ENCODE data around the gene SDK1. TPM values are rescaled to one million over a fixed set of nuclear protein-coding genes. Genes with fewer than 3 reads are reported as not detected.

The SDK1 gene
- total RNA-seq, 1 experiment from 2014 or later: 9.3 TPM

DNA sequence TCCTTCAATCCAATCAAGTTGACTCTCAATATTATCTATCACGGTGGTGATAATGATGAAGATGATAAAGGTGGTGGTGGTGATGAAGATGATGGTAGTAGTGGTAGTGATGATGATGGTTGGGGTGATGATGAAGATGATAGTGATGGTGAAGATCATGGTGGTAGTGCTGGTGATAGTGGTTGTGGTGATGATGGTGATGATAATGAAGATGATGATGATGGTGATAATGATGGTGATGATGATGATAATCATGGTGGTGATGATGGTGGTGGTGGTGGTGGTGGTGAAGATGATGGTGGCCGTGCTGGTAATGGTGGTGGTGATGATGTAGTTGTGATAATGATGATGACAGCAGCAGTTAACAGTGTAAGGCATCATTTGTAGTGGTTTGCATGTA is 29.8 kb upstream of the SDK1 start (continued):
- TF ChIP-seq, protein P1, sequence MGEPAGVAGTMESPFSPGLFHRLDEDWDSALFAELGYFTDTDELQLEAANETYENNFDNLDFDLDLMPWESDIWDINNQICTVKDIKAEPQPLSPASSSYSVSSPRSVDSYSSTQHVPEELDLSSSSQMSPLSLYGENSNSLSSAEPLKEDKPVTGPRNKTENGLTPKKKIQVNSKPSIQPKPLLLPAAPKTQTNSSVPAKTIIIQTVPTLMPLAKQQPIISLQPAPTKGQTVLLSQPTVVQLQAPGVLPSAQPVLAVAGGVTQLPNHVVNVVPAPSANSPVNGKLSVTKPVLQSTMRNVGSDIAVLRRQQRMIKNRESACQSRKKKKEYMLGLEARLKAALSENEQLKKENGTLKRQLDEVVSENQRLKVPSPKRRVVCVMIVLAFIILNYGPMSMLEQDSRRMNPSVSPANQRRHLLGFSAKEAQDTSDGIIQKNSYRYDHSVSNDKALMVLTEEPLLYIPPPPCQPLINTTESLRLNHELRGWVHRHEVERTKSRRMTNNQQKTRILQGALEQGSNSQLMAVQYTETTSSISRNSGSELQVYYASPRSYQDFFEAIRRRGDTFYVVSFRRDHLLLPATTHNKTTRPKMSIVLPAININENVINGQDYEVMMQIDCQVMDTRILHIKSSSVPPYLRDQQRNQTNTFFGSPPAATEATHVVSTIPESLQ (CRISPR knock-in tag; IDR thresholded peaks at IDR 0.05): no peak
- TF ChIP-seq, protein P2, sequence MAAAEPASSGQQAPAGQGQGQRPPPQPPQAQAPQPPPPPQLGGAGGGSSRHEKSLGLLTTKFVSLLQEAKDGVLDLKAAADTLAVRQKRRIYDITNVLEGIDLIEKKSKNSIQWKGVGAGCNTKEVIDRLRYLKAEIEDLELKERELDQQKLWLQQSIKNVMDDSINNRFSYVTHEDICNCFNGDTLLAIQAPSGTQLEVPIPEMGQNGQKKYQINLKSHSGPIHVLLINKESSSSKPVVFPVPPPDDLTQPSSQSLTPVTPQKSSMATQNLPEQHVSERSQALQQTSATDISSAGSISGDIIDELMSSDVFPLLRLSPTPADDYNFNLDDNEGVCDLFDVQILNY (CRISPR knock-in tag; IDR thresholded peaks at IDR 0.05): no peak

DNA sequence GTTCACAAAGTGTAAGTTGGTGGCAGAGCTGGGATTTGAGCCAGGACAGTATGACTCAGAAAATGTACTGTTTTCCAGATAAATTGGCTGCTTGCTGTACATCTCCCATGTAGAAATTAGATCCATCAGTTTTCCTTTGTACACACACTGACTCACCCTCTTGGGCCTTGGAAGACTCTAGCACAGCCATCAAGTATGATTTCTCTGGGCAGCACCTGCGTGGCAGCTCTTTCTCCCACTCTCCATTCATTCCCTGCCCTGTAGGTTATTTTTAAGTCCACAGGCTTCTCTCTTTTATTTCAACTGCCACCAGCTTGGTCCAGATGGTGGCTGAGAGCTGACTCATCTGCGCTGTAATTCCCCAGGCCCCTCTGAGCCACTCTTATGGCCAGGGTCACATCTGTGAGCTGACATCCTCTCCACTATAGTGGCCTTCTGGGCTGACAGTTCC is 28.3 kb upstream of the SDK1 start:
- ChIA-PET POLR2A (no interaction called here), CTCF (interaction anchor here (1.2 to 1.4 kb wide), 2 partner anchors 8 to 127 kb away, joined by 4 to 6 read pairs; no protein-coding TSS in a partner anchor)
- no peaks in the 10 kb centered on the region for H3K36me3 Mint-ChIP-seq
- no peaks in the 10 kb centered on the region for H3K4me1 Mint-ChIP-seq
- H3K27ac Mint-ChIP-seq: no peak overlapping the region
- H3K27me3 Mint-ChIP-seq (ENCODE audit: low read depth): no peaks in the 10 kb centered on the region
- H3K9me3 Mint-ChIP-seq: peaks cover 8% of the 10 kb centered on the region
- no peak for ATAC-seq
- DNase-seq (ENCODE audit: low spot score): no peak
- H3K4me3 Mint-ChIP-seq: no peak overlapping the region
- no peak for TF ChIP-seq MXD4 (CRISPR knock-in tag; IDR thresholded peaks at IDR 0.05; ENCODE audit: borderline replicate concordance)
- TF ChIP-seq GRHL2 (CRISPR knock-in tag; IDR thresholded peaks at IDR 0.05; ENCODE audit: insufficient replicate concordance, severe bottlenecking): no peak
- TF ChIP-seq, protein P3, sequence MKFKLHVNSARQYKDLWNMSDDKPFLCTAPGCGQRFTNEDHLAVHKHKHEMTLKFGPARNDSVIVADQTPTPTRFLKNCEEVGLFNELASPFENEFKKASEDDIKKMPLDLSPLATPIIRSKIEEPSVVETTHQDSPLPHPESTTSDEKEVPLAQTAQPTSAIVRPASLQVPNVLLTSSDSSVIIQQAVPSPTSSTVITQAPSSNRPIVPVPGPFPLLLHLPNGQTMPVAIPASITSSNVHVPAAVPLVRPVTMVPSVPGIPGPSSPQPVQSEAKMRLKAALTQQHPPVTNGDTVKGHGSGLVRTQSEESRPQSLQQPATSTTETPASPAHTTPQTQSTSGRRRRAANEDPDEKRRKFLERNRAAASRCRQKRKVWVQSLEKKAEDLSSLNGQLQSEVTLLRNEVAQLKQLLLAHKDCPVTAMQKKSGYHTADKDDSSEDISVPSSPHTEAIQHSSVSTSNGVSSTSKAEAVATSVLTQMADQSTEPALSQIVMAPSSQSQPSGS (CRISPR knock-in tag; IDR thresholded peaks at IDR 0.05; ENCODE audit: borderline replicate concordance, low read depth): no peak

DNA sequence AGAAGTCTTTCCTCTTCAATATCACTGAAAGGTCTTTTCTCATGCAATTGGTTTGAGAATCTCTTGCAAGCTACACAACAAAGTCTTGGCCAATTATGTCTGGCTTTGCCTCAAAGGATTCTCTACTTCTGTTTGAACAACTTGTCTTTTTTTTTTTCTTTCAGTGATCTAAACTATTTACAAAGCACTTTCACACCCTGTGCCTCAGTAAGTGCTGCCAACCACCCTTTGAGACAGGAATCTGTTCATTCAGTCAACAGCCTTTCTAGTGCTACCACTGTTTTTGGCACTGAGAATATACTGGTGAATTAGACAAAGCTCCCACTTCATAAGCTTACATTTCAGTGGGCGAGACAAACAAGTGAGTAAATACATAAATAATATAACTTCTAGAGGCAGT is 26.9 kb upstream of the SDK1 start:
- no peak for ATAC-seq
- no peak for DNase-seq (ENCODE audit: low spot score)
- ChIA-PET POLR2A (interaction anchor here (0.6 kb wide), 1 partner anchor 18 kb away, joined by 3 read pairs; no protein-coding TSS in a partner anchor), CTCF (interaction anchor here (1.0 to 1.2 kb wide), 2 partner anchors 10 to 26 kb away, joined by 3 to 4 read pairs; no protein-coding TSS in a partner anchor)
- H3K9me3 Mint-ChIP-seq: peaks cover 11% of the 10 kb centered on the region
- no peaks in the 10 kb centered on the region for H3K36me3 Mint-ChIP-seq
- no peak overlapping the region for H3K4me3 Mint-ChIP-seq
- TF ChIP-seq ZNF416 (CRISPR knock-in tag; IDR thresholded peaks at IDR 0.05) (no peak), IRF2 (CRISPR knock-in tag; IDR thresholded peaks at IDR 0.05; ENCODE audit: borderline replicate concordance, low read depth) (no peak), TP53 (CRISPR knock-in tag; IDR thresholded peaks at IDR 0.05) (no peak), ZNF671 (CRISPR knock-in tag; IDR thresholded peaks at IDR 0.05) (no peak), ZBTB21 (CRISPR knock-in tag; IDR thresholded peaks at IDR 0.05; ENCODE audit: borderline replicate concordance) (no peak)
- TF ChIP-seq, protein P4, sequence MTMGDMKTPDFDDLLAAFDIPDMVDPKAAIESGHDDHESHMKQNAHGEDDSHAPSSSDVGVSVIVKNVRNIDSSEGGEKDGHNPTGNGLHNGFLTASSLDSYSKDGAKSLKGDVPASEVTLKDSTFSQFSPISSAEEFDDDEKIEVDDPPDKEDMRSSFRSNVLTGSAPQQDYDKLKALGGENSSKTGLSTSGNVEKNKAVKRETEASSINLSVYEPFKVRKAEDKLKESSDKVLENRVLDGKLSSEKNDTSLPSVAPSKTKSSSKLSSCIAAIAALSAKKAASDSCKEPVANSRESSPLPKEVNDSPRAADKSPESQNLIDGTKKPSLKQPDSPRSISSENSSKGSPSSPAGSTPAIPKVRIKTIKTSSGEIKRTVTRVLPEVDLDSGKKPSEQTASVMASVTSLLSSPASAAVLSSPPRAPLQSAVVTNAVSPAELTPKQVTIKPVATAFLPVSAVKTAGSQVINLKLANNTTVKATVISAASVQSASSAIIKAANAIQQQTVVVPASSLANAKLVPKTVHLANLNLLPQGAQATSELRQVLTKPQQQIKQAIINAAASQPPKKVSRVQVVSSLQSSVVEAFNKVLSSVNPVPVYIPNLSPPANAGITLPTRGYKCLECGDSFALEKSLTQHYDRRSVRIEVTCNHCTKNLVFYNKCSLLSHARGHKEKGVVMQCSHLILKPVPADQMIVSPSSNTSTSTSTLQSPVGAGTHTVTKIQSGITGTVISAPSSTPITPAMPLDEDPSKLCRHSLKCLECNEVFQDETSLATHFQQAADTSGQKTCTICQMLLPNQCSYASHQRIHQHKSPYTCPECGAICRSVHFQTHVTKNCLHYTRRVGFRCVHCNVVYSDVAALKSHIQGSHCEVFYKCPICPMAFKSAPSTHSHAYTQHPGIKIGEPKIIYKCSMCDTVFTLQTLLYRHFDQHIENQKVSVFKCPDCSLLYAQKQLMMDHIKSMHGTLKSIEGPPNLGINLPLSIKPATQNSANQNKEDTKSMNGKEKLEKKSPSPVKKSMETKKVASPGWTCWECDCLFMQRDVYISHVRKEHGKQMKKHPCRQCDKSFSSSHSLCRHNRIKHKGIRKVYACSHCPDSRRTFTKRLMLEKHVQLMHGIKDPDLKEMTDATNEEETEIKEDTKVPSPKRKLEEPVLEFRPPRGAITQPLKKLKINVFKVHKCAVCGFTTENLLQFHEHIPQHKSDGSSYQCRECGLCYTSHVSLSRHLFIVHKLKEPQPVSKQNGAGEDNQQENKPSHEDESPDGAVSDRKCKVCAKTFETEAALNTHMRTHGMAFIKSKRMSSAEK (CRISPR knock-in tag; IDR thresholded peaks at IDR 0.05; ENCODE audit: borderline replicate concordance): no peak
- TF ChIP-seq, protein P5, sequence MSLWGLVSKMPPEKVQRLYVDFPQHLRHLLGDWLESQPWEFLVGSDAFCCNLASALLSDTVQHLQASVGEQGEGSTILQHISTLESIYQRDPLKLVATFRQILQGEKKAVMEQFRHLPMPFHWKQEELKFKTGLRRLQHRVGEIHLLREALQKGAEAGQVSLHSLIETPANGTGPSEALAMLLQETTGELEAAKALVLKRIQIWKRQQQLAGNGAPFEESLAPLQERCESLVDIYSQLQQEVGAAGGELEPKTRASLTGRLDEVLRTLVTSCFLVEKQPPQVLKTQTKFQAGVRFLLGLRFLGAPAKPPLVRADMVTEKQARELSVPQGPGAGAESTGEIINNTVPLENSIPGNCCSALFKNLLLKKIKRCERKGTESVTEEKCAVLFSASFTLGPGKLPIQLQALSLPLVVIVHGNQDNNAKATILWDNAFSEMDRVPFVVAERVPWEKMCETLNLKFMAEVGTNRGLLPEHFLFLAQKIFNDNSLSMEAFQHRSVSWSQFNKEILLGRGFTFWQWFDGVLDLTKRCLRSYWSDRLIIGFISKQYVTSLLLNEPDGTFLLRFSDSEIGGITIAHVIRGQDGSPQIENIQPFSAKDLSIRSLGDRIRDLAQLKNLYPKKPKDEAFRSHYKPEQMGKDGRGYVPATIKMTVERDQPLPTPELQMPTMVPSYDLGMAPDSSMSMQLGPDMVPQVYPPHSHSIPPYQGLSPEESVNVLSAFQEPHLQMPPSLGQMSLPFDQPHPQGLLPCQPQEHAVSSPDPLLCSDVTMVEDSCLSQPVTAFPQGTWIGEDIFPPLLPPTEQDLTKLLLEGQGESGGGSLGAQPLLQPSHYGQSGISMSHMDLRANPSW (CRISPR knock-in tag; conservative IDR thresholded peaks at IDR 0.05; ENCODE audit: low read depth): no peak
- TF ChIP-seq, protein P6, sequence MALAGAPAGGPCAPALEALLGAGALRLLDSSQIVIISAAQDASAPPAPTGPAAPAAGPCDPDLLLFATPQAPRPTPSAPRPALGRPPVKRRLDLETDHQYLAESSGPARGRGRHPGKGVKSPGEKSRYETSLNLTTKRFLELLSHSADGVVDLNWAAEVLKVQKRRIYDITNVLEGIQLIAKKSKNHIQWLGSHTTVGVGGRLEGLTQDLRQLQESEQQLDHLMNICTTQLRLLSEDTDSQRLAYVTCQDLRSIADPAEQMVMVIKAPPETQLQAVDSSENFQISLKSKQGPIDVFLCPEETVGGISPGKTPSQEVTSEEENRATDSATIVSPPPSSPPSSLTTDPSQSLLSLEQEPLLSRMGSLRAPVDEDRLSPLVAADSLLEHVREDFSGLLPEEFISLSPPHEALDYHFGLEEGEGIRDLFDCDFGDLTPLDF (CRISPR knock-in tag; IDR thresholded peaks at IDR 0.05): no peak
- H3K27me3 Mint-ChIP-seq (ENCODE audit: low read depth): no peaks in the 10 kb centered on the region; the same call in 1 of the 2 replicates
- H3K27ac Mint-ChIP-seq: no peak overlapping the region
- H3K4me1 Mint-ChIP-seq: peaks cover 4% of the 10 kb centered on the region

Measured in WTC11 (cell line).